Fibroblast of lung (primary cell): ENCODE results near the gene DNAAF1. TPM values are rescaled to one million over a fixed set of nuclear protein-coding genes. Genes with fewer than 3 reads are reported as not detected.

Source experiments
- DNase-seq, 2 donors: peaks; one replicate each; pipeline versions ENCODE4 v3.0.0 to v3.0.0-alpha.2; 2010; ENCODE audit warnings: low read depth in 2 of 2
- H2AFZ ChIP-seq: 2 replicates; pipeline ENCODE4 v1.5.1; 2012; ENCODE audit warnings: low read length, control low read depth, inconsistent platforms
- H3K27ac ChIP-seq: 2 replicates; pipeline ENCODE4 v1.5.1; 2011; ENCODE audit warnings: low read length, control low read depth; ENCODE audit not compliant: insufficient read depth
- H3K27me3 ChIP-seq: 2 replicates; pipeline ENCODE4 v1.5.1; 2011; ENCODE audit warnings: mild to moderate bottlenecking, low read length; ENCODE audit not compliant: control insufficient read depth, insufficient read depth
- H3K36me3 ChIP-seq: 2 replicates; pipeline ENCODE4 v1.5.1; 2011; ENCODE audit warnings: low read length; ENCODE audit not compliant: control insufficient read depth, insufficient read depth
- H3K4me1 ChIP-seq: 2 replicates; pipeline ENCODE4 v1.5.1; 2011; ENCODE audit warnings: low read length; ENCODE audit not compliant: control insufficient read depth, insufficient read depth; ENCODE audit errors: extremely low read depth
- H3K4me2 ChIP-seq: 2 replicates; pipeline ENCODE4 v1.5.1; 2011; ENCODE audit warnings: low read length, control low read depth; ENCODE audit not compliant: insufficient read depth; ENCODE audit errors: extremely low read depth
- H3K4me3 ChIP-seq, 4 experiments: fragments of 200-600 bp in 1 of 4; sonication (generic) in 1 of 4; replicated peaks in 1 of 4; 2 replicates each; pipeline ENCODE4 v1.5.1; 2011 to 2016; ENCODE audit warnings: low read length in 4 of 4, low read depth in 3 of 4, mild to moderate bottlenecking in 3 of 4, control low read depth in 2 of 4, inconsistent platforms in 1 of 4, mixed read lengths in 1 of 4; ENCODE audit not compliant: insufficient read depth in 1 of 4; ENCODE audit errors: control extremely low read depth in 1 of 4
- H3K79me2 ChIP-seq: 2 replicates; pipeline ENCODE4 v1.5.1; 2012; ENCODE audit warnings: mild to moderate bottlenecking, low read length, inconsistent platforms; ENCODE audit not compliant: control insufficient read depth, insufficient read depth
- H3K9ac ChIP-seq: 2 replicates; pipeline ENCODE4 v1.5.1; 2011; ENCODE audit warnings: mild to moderate bottlenecking, low read length, control low read depth; ENCODE audit not compliant: insufficient read depth
- H3K9me3 ChIP-seq: 2 replicates; pipeline ENCODE4 v1.5.1; 2012; ENCODE audit warnings: low read depth, low read length; ENCODE audit not compliant: control insufficient read depth, insufficient read depth
- H4K20me1 ChIP-seq: 2 replicates; pipeline ENCODE4 v1.5.1; 2011; ENCODE audit warnings: low read length; ENCODE audit not compliant: control insufficient read depth, insufficient read depth; ENCODE audit errors: extremely low read depth
- EZH2 ChIP-seq: IDR thresholded peaks from 2 replicates; pipeline ENCODE4 v1.5.1; 2012; ENCODE audit warnings: low read length, control low read depth, mild to moderate bottlenecking; ENCODE audit errors: missing control alignments
- polyA plus RNA-seq, 2 donors: library from polyadenylated mRNA; depleted of rRNA in 1 of 2; stranded (reverse) in 1 of 2; unstranded in 1 of 2; fragments of >200 nt; gene quantifications; 2 replicates each; pipeline ENCODE4 v1.2.1, GENCODE V29; 2011 to 2012; ENCODE audit warnings: missing spikeins in 1 of 2
- total RNA-seq: library from RNA; depleted of rRNA; stranded (reverse); fragments of >200 nt; gene quantifications from 2 replicates; pipeline ENCODE4 v1.2.1, GENCODE V29; 2014
- TF ChIP-seq, protein P1 (sequence below), 2 donors: IDR thresholded peaks in 1 of 2; conservative IDR thresholded peaks in 1 of 2; 1 replicate in 1 of 2; 2 replicates in 1 of 2; pipeline ENCODE4 v1.5.1; 2011 to 2012; ENCODE audit warnings: low read length in 2 of 2, control low read depth in 1 of 2, inconsistent platforms in 1 of 2, low read depth in 1 of 2, mild to moderate bottlenecking in 1 of 2

Gene DNAAF1
- total and polyA plus RNA-seq, 2 donors (not counting 1 experiment from before 2014, with no cell fraction given), result not detected

DNA sequence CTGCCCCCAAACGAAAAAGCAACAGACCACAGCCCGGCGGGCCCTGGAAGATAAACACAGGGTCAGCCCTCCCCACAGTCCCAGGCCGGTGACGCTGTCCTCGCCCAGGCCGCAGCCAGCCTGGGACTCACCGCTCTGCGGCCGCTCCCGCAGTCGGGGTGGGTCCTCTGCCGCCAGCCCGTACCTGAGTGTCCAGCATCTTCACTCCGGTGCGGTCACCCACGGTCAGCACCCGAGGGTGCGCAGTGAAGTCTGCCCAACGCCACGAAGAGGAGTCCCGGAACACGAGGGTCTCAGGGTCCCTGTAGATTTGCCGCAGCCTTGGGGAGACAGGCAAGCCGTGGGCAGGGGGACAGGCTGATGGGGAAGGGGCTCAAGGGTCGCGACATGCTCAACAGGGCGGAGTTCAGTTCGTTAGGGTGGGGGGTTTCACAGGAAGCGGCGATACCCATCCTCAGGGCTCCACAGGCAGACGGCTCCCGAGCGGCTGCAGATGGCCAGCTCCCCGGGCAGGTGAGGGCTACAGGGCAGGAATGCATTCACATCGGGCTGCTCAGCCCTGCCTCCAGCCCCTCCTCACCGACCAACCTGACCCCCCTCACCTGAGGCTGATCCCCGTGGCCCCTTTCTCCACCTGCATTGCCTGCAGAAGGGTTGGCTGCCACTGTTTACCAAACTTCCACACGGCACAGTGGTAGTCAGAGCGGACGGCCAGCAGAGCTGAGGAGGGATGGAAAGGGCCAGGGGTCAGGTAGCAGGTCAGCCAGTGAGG is 36.2 kb downstream of the DNAAF1 start:
- H3K27me3 ChIP-seq, result no peaks in the 10 kb centered on the region
- no peak for DNase-seq
- H4K20me1 ChIP-seq, result no peaks in the 10 kb centered on the region
- no peak overlapping the region for H3K27ac ChIP-seq
- H3K36me3 ChIP-seq, result peaks cover 31% of the 10 kb centered on the region
- peaks cover 18% of the 10 kb centered on the region for H3K4me1 ChIP-seq
- H3K9me3 ChIP-seq, result no peaks in the 10 kb centered on the region
- H3K9ac ChIP-seq, result no peak overlapping the region
- no peak overlapping the region for H3K4me3 ChIP-seq
- H3K4me2 ChIP-seq, result no peak overlapping the region
- H2AFZ ChIP-seq, result no peak overlapping the region
- TF ChIP-seq EZH2, result no peak
- H3K79me2 ChIP-seq, result peaks cover 19% of the 10 kb centered on the region

DNA sequence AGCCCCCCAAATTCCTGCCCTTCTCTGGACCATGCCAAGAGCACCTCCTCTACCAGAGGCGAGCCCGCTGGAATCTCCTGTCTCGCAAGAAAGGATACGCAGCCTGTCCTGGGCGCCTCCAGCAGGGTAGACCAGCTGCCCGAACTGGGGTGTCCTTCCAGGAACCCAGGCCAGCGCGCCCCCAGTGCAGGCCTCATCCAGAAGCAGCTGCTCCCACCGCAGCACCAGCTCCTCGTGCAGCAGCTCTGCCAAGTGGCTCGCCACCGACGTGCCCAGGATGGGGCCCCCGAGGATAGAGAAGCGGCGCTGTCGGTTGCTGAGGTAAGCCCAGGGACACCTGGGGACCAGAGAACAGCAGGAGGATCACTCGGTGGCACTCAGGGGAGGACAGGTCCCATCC is 37.0 kb downstream of the DNAAF1 start:
- no peak overlapping the region for H2AFZ ChIP-seq
- H4K20me1 ChIP-seq, result no peaks in the 10 kb centered on the region
- TF ChIP-seq EZH2, result no peak
- TF ChIP-seq, protein P1, sequence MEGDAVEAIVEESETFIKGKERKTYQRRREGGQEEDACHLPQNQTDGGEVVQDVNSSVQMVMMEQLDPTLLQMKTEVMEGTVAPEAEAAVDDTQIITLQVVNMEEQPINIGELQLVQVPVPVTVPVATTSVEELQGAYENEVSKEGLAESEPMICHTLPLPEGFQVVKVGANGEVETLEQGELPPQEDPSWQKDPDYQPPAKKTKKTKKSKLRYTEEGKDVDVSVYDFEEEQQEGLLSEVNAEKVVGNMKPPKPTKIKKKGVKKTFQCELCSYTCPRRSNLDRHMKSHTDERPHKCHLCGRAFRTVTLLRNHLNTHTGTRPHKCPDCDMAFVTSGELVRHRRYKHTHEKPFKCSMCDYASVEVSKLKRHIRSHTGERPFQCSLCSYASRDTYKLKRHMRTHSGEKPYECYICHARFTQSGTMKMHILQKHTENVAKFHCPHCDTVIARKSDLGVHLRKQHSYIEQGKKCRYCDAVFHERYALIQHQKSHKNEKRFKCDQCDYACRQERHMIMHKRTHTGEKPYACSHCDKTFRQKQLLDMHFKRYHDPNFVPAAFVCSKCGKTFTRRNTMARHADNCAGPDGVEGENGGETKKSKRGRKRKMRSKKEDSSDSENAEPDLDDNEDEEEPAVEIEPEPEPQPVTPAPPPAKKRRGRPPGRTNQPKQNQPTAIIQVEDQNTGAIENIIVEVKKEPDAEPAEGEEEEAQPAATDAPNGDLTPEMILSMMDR (conservative IDR thresholded peaks at IDR 0.05 in 1 of 2, IDR thresholded peaks at IDR 0.05 in 1 of 2; ENCODE audit: low read depth in 1 of 2, low read length in 2 of 2), result no peak
- H3K27ac ChIP-seq, result no peak overlapping the region
- H3K4me1 ChIP-seq, result peaks cover 11% of the 10 kb centered on the region
- peaks cover 24% of the 10 kb centered on the region for H3K79me2 ChIP-seq
- peaks cover 31% of the 10 kb centered on the region for H3K36me3 ChIP-seq
- H3K4me3 ChIP-seq, result no peak overlapping the region
- H3K9me3 ChIP-seq, result no peaks in the 10 kb centered on the region
- no peak overlapping the region for H3K4me2 ChIP-seq
- no peaks in the 10 kb centered on the region for H3K27me3 ChIP-seq
- no peak overlapping the region for H3K9ac ChIP-seq
- DNase-seq, result no peak

DNA sequence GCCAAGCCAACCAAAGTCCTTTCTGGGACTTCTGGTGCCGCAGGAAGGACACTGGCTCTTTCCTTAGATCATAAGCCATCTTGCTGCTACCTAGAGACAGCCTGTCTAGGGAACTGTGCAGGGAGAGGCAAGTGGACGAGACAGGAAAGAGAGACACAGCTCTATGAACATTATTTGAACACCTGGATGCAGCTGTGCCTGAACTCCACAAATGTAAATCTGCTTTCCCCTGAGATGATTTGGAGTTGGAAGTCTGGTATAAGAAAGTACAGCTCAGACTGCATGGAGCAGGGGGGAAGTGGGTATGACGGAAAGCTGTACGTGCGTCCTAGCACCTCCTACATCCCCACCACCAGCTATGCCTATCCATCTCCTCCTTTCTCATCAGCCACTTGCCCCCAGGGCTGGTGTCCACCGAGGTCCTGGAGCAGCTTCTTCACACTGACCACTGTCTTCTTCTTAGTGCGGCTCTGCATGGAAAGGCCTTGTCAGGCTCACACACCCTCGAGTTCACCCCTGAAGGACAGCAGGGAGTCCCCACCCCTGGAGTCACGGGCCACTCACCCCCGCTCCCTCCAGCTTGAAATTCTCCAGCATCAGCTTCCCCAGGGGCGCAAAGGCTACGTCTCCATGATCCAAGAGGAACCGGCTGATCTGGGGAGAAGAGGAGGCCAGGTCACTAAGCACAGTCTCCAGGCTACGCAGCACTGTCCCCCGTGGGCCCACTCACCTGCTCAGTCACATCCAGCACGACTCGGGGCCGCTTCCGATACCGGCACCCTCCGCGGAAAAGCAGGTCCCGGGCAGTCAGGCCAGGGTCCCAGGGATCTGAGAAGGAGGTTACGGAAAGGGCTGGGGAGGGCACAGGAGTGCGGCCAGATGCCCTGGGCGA is 37.8 kb downstream of the DNAAF1 start:
- H3K4me3 ChIP-seq, result no peak overlapping the region
- H3K36me3 ChIP-seq, result peaks cover 30% of the 10 kb centered on the region
- no peak overlapping the region for H3K27ac ChIP-seq
- no peak overlapping the region for H3K9ac ChIP-seq
- no peaks in the 10 kb centered on the region for H3K27me3 ChIP-seq
- DNase-seq, result no peak
- no peak overlapping the region for H2AFZ ChIP-seq
- no peaks in the 10 kb centered on the region for H3K9me3 ChIP-seq
- TF ChIP-seq EZH2, result no peak
- TF ChIP-seq, protein P1 (conservative IDR thresholded peaks at IDR 0.05 in 1 of 2, IDR thresholded peaks at IDR 0.05 in 1 of 2; ENCODE audit: low read depth in 1 of 2, low read length in 2 of 2), result no peak
- H3K4me1 ChIP-seq, result peaks cover 2% of the 10 kb centered on the region
- peaks cover 24% of the 10 kb centered on the region for H3K79me2 ChIP-seq
- no peaks in the 10 kb centered on the region for H4K20me1 ChIP-seq
- no peak overlapping the region for H3K4me2 ChIP-seq
